Measurements from ENCODE around the gene CARM1. TPM values are rescaled to one million over a fixed set of nuclear protein-coding genes. Genes with fewer than 3 reads are reported as not detected.
"Not testable (repeated sequence)": the region's sequence is repeated elsewhere in the genome, so short reads cannot be mapped to it uniquely, and the experiment has no call there.

The CARM1 gene
- total and polyA plus RNA-seq, 2 of the 13 experiments (the other 11 are each of a cell fraction or from before 2014, with no cell fraction given) = 27.6 to 55.8 TPM

DNA sequence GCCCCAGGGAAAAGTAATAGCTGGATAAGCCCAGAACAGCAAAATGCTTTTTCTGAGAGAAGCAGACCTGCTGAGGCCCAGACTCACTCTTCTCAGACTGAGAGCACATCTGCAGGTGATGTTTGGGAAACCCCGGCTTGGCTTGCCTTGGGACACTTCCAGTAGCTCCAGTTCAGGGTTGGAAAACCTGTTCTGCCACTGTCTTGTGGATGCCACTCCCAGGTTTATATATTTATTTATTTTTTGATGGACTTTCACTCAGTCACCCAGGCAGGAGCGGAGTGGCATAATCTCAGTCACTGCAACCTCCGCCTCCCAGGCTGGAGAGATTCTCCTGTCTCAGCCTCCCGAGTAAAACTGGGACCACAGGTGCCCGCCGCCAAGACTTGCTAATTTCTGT is 81.5 kb downstream of the CARM1 start (continued):
- TF ChIP-seq, protein P1, sequence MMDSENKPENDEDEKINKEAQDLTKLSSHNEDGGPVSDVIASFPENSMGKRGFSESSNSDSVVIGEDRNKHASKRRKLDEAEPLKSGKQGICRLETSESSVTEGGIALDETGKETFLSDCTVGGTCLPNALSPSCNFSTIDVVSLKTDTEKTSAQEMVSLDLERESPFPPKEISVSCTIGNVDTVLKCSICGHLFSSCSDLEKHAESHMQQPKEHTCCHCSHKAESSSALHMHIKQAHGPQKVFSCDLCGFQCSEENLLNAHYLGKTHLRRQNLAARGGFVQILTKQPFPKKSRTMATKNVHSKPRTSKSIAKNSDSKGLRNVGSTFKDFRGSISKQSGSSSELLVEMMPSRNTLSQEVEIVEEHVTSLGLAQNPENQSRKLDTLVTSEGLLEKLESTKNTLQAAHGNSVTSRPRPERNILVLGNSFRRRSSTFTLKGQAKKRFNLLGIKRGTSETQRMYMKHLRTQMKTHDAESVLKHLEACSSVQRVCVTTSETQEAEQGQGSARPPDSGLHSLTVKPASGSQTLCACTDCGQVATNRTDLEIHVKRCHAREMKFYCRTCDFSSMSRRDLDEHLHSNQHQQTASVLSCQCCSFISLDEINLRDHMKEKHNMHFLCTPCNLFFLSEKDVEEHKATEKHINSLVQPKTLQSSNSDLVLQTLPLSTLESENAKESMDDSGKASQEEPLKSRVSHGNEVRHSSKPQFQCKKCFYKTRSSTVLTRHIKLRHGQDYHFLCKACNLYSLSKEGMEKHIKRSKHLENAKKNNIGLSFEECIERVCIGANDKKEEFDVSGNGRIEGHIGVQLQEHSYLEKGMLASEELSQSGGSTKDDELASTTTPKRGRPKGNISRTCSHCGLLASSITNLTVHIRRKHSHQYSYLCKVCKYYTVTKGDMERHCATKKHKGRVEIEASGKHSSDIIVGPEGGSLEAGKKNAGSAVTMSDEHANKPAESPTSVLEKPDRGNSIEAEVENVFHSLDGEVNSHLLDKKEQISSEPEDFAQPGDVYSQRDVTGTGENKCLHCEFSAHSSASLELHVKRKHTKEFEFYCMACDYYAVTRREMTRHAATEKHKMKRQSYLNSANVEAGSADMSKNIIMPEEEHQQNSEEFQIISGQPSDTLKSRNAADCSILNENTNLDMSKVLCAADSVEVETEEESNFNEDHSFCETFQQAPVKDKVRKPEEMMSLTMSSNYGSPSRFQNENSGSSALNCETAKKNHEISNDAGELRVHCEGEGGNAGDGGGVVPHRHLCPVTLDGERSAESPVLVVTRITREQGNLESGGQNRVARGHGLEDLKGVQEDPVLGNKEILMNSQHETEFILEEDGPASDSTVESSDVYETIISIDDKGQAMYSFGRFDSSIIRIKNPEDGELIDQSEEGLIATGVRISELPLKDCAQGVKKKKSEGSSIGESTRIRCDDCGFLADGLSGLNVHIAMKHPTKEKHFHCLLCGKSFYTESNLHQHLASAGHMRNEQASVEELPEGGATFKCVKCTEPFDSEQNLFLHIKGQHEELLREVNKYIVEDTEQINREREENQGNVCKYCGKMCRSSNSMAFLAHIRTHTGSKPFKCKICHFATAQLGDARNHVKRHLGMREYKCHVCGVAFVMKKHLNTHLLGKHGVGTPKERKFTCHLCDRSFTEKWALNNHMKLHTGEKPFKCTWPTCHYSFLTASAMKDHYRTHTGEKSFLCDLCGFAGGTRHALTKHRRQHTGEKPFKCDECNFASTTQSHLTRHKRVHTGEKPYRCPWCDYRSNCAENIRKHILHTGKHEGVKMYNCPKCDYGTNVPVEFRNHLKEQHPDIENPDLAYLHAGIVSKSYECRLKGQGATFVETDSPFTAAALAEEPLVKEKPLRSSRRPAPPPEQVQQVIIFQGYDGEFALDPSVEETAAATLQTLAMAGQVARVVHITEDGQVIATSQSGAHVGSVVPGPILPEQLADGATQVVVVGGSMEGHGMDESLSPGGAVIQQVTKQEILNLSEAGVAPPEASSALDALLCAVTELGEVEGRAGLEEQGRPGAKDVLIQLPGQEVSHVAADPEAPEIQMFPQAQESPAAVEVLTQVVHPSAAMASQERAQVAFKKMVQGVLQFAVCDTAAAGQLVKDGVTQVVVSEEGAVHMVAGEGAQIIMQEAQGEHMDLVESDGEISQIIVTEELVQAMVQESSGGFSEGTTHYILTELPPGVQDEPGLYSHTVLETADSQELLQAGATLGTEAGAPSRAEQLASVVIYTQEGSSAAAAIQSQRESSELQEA (CRISPR knock-in tag; IDR thresholded peaks at IDR 0.05; ENCODE audit: not compliant biosample characterization) = no peak
- TF ChIP-seq FOSL2 (CRISPR knock-in tag; IDR thresholded peaks at IDR 0.05) = no peak

DNA sequence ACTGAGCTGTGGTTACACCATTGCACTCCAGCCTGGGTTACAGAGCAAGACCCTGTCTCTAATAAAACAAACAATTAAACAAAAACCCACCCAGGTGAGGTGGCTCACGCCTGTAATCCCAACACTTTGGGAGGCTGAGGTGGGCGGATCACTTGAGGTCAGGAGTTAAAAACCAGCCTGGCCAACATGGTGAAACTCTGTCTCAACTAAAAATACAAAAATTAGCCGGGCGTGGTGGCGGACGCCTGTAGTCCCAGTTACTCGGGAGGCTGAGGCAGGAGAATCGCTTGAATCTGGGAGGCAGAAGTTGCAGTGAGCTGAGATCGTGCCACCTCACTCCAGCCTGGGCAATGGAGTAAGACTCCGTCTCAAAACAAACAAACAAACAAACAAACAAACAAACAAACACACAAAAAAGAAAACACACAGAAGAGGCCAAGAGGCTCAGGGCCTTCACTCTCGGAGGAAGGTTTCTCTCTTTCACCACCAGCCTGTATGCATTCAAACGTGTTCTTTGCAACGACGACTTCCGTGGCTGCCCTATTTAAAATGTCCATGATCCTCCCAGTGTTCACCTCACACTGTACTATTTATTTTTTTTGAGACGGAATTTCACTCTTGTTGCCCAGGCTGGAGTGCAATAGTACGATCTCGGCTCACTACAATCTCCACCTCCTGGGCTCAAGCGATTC is 88.1 kb downstream of the CARM1 start:
- in situ Hi-C loops (cut with HindIII; ENCODE audit: extremely low pct_ligation_motif_present, low pct_unique_long_range_greater_than_20kb); BruUV-seq (replicated peaks); FAIRE-seq; H2AFZ ChIP-seq (ENCODE audit: low read length); H4K20me1 ChIP-seq (ENCODE audit: insufficient read depth, low read length); ATAC-seq; CTCF ChIA-PET (ENCODE audit: low intra/inter-chr PET ratio, low total read pairs); H3K36me3 ChIP-seq (replicated peaks in 1 of 2; ENCODE audit: control insufficient read depth in 1 of 2, insufficient read depth in 2 of 2, low read length in 2 of 2); DNase-seq (ENCODE audit: low spot score); intact Hi-C loops (cut with micrococcal nuclease; ENCODE audit: unreplicated experiment); H3K27me3 ChIP-seq (ENCODE audit: control insufficient read depth in 1 of 2, insufficient read depth in 2 of 2, low read length in 2 of 2); H3K9me3 ChIP-seq (ENCODE audit: low read length): not testable (repeated sequence)
- H3K4me1 ChIP-seq (ENCODE audit: insufficient read depth, low read length) = peaks cover 47% of the 10 kb centered on the region
- TF ChIP-seq ZNF816 (CRISPR knock-in tag; IDR thresholded peaks at IDR 0.05; ENCODE audit: borderline replicate concordance) = 0 out of 2 replicates have a peak, but pooled peaks have one; percentile 52
- peak; percentile 66; the same call in 1 of the 2 replicates for TF ChIP-seq ZBTB38 (CRISPR knock-in tag; IDR thresholded peaks at IDR 0.05)
- 0 out of 2 replicates have a peak, but pooled peaks have one; percentile 16 for TF ChIP-seq ZNF33A (CRISPR knock-in tag; IDR thresholded peaks at IDR 0.05; ENCODE audit: borderline replicate concordance)
- TF ChIP-seq ZNF224 (CRISPR knock-in tag; IDR thresholded peaks at IDR 0.05) = 0 out of 2 replicates have a peak, but pooled peaks have one; percentile 17
- peak; percentile 68 for TF ChIP-seq ZNF460 (CRISPR knock-in tag; IDR thresholded peaks at IDR 0.05; ENCODE audit: borderline replicate concordance)
- 0 out of 2 replicates have a peak, but pooled peaks have one; percentile 31 for TF ChIP-seq ZNF709 (CRISPR knock-in tag; IDR thresholded peaks at IDR 0.05)
- peak overlapping the region; percentile 83 for H3K27ac ChIP-seq (ENCODE audit: extremely low read length, insufficient read depth, low read length)
- H3K4me2 ChIP-seq (ENCODE audit: low read depth, low read length) = peak overlapping the region; percentile 84
- H3K4me3 ChIP-seq (replicated peaks in 1 of 3; ENCODE audit: insufficient read depth in 1 of 3, low read depth in 2 of 3, low read length in 3 of 3) = peak overlapping the region; percentile 60 to 84 (median 81); a peak in 5 of 6 replicates
- 74% methylated on average over 19 of the region's 19 CpGs for WGBS (ENCODE audit: low lambda C conversion rate)
- POLR2A ChIA-PET = interaction anchor here (1.5 to 2.6 kb wide), 3 partner anchors 18 to 23 kb away, joined by 9 to 17 read pairs (median 10); no protein-coding TSS in a partner anchor
- H3K9ac ChIP-seq (ENCODE audit: insufficient read depth, low read depth, low read length) = peak overlapping the region; percentile 82
- H3K79me2 ChIP-seq (ENCODE audit: insufficient read depth, low read length) = peaks cover 30% of the 10 kb centered on the region
